Right lobe of liver (tissue), 6 donors: Measurements from ENCODE around the gene ZNF684. TPM values are rescaled to one million over a fixed set of nuclear protein-coding genes. Genes with fewer than 3 reads are reported as not detected.
A peak's percentile ranks its signal among the peaks of the same experiment; 100 is the strongest.
"Not testable (repeated sequence)": the region's sequence is repeated elsewhere in the genome, so short reads cannot be mapped to it uniquely, and the experiment has no call there.

ENCODE experiments used
- ATAC-seq, 4 donors: fragments of 200-7000 bp; cut with Tn5 transposase; one replicate each; pipeline ENCODE4 v1.9.1; 2020; ENCODE audit warnings: mild to moderate bottlenecking in 4 of 4, moderate library complexity in 4 of 4
- DNase-seq, 3 donors: peaks; one replicate each; pipeline ENCODE4 v3.0.0-alpha.2; 2020
- H3K27ac ChIP-seq, 3 donors: fragments of 200-600 bp; one replicate each; pipeline ENCODE4 v1.8.0; 2022
- H3K27me3 ChIP-seq, 2 donors: fragments of 200-600 bp; one replicate each; pipeline ENCODE4 v1.8.0; 2022
- H3K36me3 ChIP-seq, 4 donors: fragments of 200-600 bp; sonication (generic) in 1 of 4; one replicate each; pipeline versions ENCODE4 v1.5.1 to v1.8.0; 2017 to 2022; ENCODE audit warnings: control low read depth in 1 of 4
- H3K4me1 ChIP-seq, 4 donors: fragments of 200-600 bp; sonication (generic) in 1 of 4; one replicate each; pipeline versions ENCODE4 v1.5.1 to v1.8.0; 2017 to 2022; ENCODE audit warnings: control low read depth in 1 of 4
- H3K4me3 ChIP-seq, 3 donors: fragments of 200-600 bp; one replicate each; pipeline ENCODE4 v1.8.0; 2022
- H3K9me3 ChIP-seq, 4 donors: fragments of 200-600 bp; sonication (generic) in 1 of 4; one replicate each; pipeline versions ENCODE4 v1.5.1 to v1.8.0; 2017 to 2022; ENCODE audit warnings: control low read depth in 1 of 4
- CTCF ChIP-seq, 4 donors: fragments of 200-600 bp in 3 of 4; fragments of 450-650 bp in 1 of 4; IDR thresholded peaks; one replicate each; pipeline versions ENCODE4 v1.5.1 to v1.8.0; 2016 to 2022; ENCODE audit warnings: antibody characterized with exemption in 4 of 4, mild to moderate bottlenecking in 2 of 4
- POLR2A ChIP-seq: fragments of 450-650 bp; IDR thresholded peaks from one replicate; pipeline ENCODE4 v1.6.1; 2017; ENCODE audit warnings: antibody characterized with exemption, mild to moderate bottlenecking
- WGBS: methylation state at CpG from one replicate; pipeline ENCODE4 v1.1.6; 2018; ENCODE audit warnings: low coverage, low lambda C conversion rate; ENCODE audit not compliant: insufficient coverage; ENCODE audit errors: missing lambda C conversion rate; 5-methylcytosine and 5-hydroxymethylcytosine counted together
- intact Hi-C, 2 donors: fragments of 100-400 bp; cut with DNase I; formaldehyde crosslinking; loops; one replicate each; pipeline versions ENCODE4 v1.11.2 to v1.14.1; 2022
- total RNA-seq, 6 experiments: library from RNA; depleted of rRNA in 2 of 6; stranded (reverse); fragments of >200 nt in 2 of 6; fragmentation: NEBNext Ultra II Directional in 3 of 6; extraction: Animal tissue kit (Norgen Biotek cat#: 25700) in 3 of 6; gene quantifications; one replicate each; pipeline versions ENCODE4 v1.1.0 to v1.2.4, GENCODE V29; 2016 to 2023
- donor health status: DM: no; HTN: yes; CAD: no.
- donor health status: DM: no; HTN: no; CAD: no.
- donor health status: DM: no; HTN: no; CAD: no.
- donor health status: DM: no; HTN: yes; CAD: no.
- donor health status: DM: no; HTN: yes; CAD: no.

Gene ZNF684
- total RNA-seq, 6 experiments from 2014 or later: 6.0 to 11.0 (median 8.6) TPM

GRCh38 chr1:40563266-40563665 lies 31.8 kb downstream of the ZNF684 start:
- ATAC-seq (no peak), DNase-seq (no peak)
- H3K4me1 ChIP-seq: peaks cover 0 to 6% (median 0%) of the 10 kb centered on the region in 4 donors
- TF ChIP-seq POLR2A (no peak), CTCF (IDR thresholded peaks at IDR 0.05) (no peak)
- WGBS: 75% methylated on average over 4 of the region's 4 CpGs
- no peaks in the 10 kb centered on the region for H3K27me3 ChIP-seq
- intact Hi-C loops: no loop called here
- H3K4me3 ChIP-seq: no peak overlapping the region
- no peaks in the 10 kb centered on the region for H3K9me3 ChIP-seq
- no peak overlapping the region for H3K27ac ChIP-seq
- no peaks in the 10 kb centered on the region for H3K36me3 ChIP-seq

- peaks cover 0 to 6% (median 0%) of the 10 kb centered on the region in 4 donors for H3K4me1 ChIP-seq
- no peaks in the 10 kb centered on the region for H3K27me3 ChIP-seq
- WGBS: 90% methylated on average over 3 of the region's 3 CpGs
- ATAC-seq (no peak), DNase-seq (no peak)
- intact Hi-C loops: no loop called here
- no peak overlapping the region for H3K27ac ChIP-seq
- no peaks in the 10 kb centered on the region for H3K9me3 ChIP-seq
- TF ChIP-seq CTCF (IDR thresholded peaks at IDR 0.05) (no peak), POLR2A (no peak)
- H3K36me3 ChIP-seq: no peaks in the 10 kb centered on the region
- H3K4me3 ChIP-seq: no peak overlapping the region
Measured at GRCh38 chr1:40564506-40564905, 33.1 kb downstream of the ZNF684 start.

GRCh38 chr1:40564913-40565312 lies 33.5 kb downstream of the ZNF684 start:
- WGBS: 68% methylated on average over 2 of the region's 3 CpGs
- ATAC-seq (no peak), DNase-seq (no peak)
- no peak overlapping the region for H3K4me3 ChIP-seq
- TF ChIP-seq POLR2A: no peak
- no peak for TF ChIP-seq CTCF (IDR thresholded peaks at IDR 0.05)
- H3K36me3 ChIP-seq: no peaks in the 10 kb centered on the region
- H3K27ac ChIP-seq: no peak overlapping the region
- intact Hi-C loops: no loop called here
- H3K4me1 ChIP-seq: peaks cover 0 to 6% (median 0%) of the 10 kb centered on the region in 4 donors
- H3K9me3 ChIP-seq: no peaks in the 10 kb centered on the region
- no peaks in the 10 kb centered on the region for H3K27me3 ChIP-seq

- H3K4me3 ChIP-seq: no peak overlapping the region
- DNase-seq (no peak), ATAC-seq (peak in 1 of 4 donors; percentile 33)
- no peaks in the 10 kb centered on the region for H3K36me3 ChIP-seq
- no peak overlapping the region for H3K27ac ChIP-seq
- no peaks in the 10 kb centered on the region for H3K9me3 ChIP-seq
- H3K27me3 ChIP-seq: no peaks in the 10 kb centered on the region
- no peak for TF ChIP-seq POLR2A
- intact Hi-C loops: no loop called here
- H3K4me1 ChIP-seq: peaks cover 0 to 6% (median 0%) of the 10 kb centered on the region in 4 donors
- WGBS: 21% methylated on average over 1 of the region's 1 CpG
Measured at GRCh38 chr1:40567825-40568224, 36.4 kb downstream of the ZNF684 start.

- H3K4me3 ChIP-seq, H3K27me3 ChIP-seq, intact Hi-C loops, H3K27ac ChIP-seq, H3K4me1 ChIP-seq, H3K9me3 ChIP-seq, DNase-seq, H3K36me3 ChIP-seq: not testable (repeated sequence)
- ATAC-seq: peak in 3 of 4 donors; percentile 35 to 65 (median 39)
- WGBS: 58% methylated on average over 3 of the region's 3 CpGs
Measured at GRCh38 chr1:40574805-40575204, 43.4 kb downstream of the ZNF684 start.

GRCh38 chr1:40575336-40575735 lies 43.9 kb downstream of the ZNF684 start:
- no peak overlapping the region for H3K4me3 ChIP-seq
- DNase-seq: no peak
- no peaks in the 10 kb centered on the region for H3K27me3 ChIP-seq
- ATAC-seq: no peak
- H3K9me3 ChIP-seq: no peaks in the 10 kb centered on the region
- no peaks in the 10 kb centered on the region for H3K36me3 ChIP-seq
- TF ChIP-seq CTCF (IDR thresholded peaks at IDR 0.05) (no peak), POLR2A (no peak)
- H3K4me1 ChIP-seq: no peaks in the 10 kb centered on the region
- no peak overlapping the region for H3K27ac ChIP-seq
- intact Hi-C loops: no loop called here
